Loucy (cell line): ENCODE measurements around the gene LRRN2.

ENCODE experiments used
- H2AFZ ChIP-seq: fragments of 200-600 bp; sonication (generic); 2 replicates; pipeline ENCODE4 v1.6.0; 2016; ENCODE audit warnings: antibody characterized with exemption, mild to moderate bottlenecking, low read length, moderate library complexity
- H3F3A ChIP-seq: fragments of 200-600 bp; 2 replicates; pipeline ENCODE4 v1.6.0; 2016; ENCODE audit warnings: antibody characterized with exemption, low read depth, mild to moderate bottlenecking
- H3K27me3 ChIP-seq: fragments of 200-600 bp; sonication (generic); 2 replicates; pipeline ENCODE4 v1.6.1; 2014; ENCODE audit warnings: low read length, mild to moderate bottlenecking; ENCODE audit not compliant: insufficient read depth, poor library complexity, severe bottlenecking
- H3K36me3 ChIP-seq: fragments of 200-600 bp; sonication (generic); 2 replicates; pipeline ENCODE4 v1.6.1; 2016; ENCODE audit warnings: low read length; ENCODE audit not compliant: insufficient read depth
- H3K4me1 ChIP-seq: fragments of 200-600 bp; sonication (generic); 2 replicates; pipeline ENCODE4 v1.5.1; 2014; ENCODE audit warnings: low read length, mild to moderate bottlenecking; ENCODE audit not compliant: insufficient read depth, poor library complexity, severe bottlenecking
- H3K4me2 ChIP-seq: fragments of 200-600 bp; sonication (generic); 2 replicates; pipeline ENCODE4 v1.6.0; 2014; ENCODE audit warnings: antibody characterized with exemption, low read length, low read depth, mild to moderate bottlenecking; ENCODE audit not compliant: poor library complexity, severe bottlenecking
- H3K4me3 ChIP-seq: fragments of 200-600 bp; sonication (generic); 2 replicates; pipeline ENCODE4 v1.5.1; 2014; ENCODE audit warnings: low read length, mild to moderate bottlenecking, mixed read lengths; ENCODE audit not compliant: poor library complexity, severe bottlenecking
- H3K79me2 ChIP-seq: fragments of 200-600 bp; sonication (generic); 2 replicates; pipeline ENCODE4 v1.6.1; 2014; ENCODE audit warnings: low read length; ENCODE audit not compliant: insufficient read depth
- H3K9ac ChIP-seq: fragments of 200-600 bp; sonication (generic); 2 replicates; pipeline ENCODE4 v1.6.0; 2014; ENCODE audit warnings: mild to moderate bottlenecking, low read depth, low read length, moderate library complexity; ENCODE audit not compliant: poor library complexity, severe bottlenecking
- H3K9me2 ChIP-seq: fragments of 200-600 bp; sonication (generic); replicated peaks from 2 replicates; pipeline ENCODE4 v1.6.1; 2016; ENCODE audit warnings: low read depth, low read length, mixed read lengths
- H3K9me3 ChIP-seq: fragments of 200-600 bp; sonication (generic); 2 replicates; pipeline ENCODE4 v1.6.1; 2014; ENCODE audit warnings: mild to moderate bottlenecking, antibody characterized with exemption, low read length, low read depth; ENCODE audit not compliant: insufficient read depth
- H4K20me1 ChIP-seq: fragments of 200-600 bp; sonication (generic); 2 replicates; pipeline ENCODE4 v1.6.0; 2014; ENCODE audit warnings: antibody characterized with exemption, low read length, mild to moderate bottlenecking; ENCODE audit not compliant: insufficient read depth, poor library complexity, severe bottlenecking
- EZH2phosphoT487 ChIP-seq: fragments of 200-600 bp; IDR thresholded peaks from 2 replicates; pipeline ENCODE4 v1.6.1; 2018; ENCODE audit warnings: antibody characterized with exemption, mild to moderate bottlenecking, moderate library complexity, borderline replicate concordance
- TF ChIP-seq, protein P1 (sequence below): fragments of 200-600 bp; sonication (generic); conservative IDR thresholded peaks from 2 replicates; pipeline ENCODE4 v1.5.1; 2014; ENCODE audit warnings: mild to moderate bottlenecking, antibody characterized with exemption, low read length

LRRN2 gene

DNA sequence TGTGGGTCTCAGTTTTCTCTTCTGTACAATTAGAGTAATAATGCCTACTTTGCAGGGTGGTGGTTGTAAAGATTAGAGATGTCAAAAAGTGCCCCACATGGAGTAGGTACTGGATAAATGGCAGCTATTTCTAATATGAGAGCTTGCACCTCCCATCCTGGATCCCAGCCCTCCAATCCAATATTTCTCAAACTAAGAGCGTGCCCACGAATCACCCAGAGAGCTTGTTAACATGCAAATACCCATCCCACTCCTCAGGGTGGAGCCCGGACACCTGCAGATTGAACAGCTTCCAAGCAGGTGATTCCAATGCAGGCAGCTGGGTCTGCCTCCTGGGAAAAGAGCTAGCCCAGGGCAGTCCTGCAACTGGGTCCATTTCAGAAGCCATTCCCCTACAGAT lies 33.0 kb downstream of the LRRN2 start:
- no peak overlapping the region for H3K4me3 ChIP-seq
- no peaks in the 10 kb centered on the region for H3K9me3 ChIP-seq
- H3K4me2 ChIP-seq = no peak overlapping the region
- H3K36me3 ChIP-seq = no peaks in the 10 kb centered on the region
- H4K20me1 ChIP-seq = no peaks in the 10 kb centered on the region
- H3K79me2 ChIP-seq = no peaks in the 10 kb centered on the region
- no peaks in the 10 kb centered on the region for H3K9me2 ChIP-seq
- no peaks in the 10 kb centered on the region for H3K4me1 ChIP-seq
- H3K9ac ChIP-seq = no peak overlapping the region
- H3K27me3 ChIP-seq = no peaks in the 10 kb centered on the region
- H2AFZ ChIP-seq = no peak overlapping the region
- TF ChIP-seq, protein P1, sequence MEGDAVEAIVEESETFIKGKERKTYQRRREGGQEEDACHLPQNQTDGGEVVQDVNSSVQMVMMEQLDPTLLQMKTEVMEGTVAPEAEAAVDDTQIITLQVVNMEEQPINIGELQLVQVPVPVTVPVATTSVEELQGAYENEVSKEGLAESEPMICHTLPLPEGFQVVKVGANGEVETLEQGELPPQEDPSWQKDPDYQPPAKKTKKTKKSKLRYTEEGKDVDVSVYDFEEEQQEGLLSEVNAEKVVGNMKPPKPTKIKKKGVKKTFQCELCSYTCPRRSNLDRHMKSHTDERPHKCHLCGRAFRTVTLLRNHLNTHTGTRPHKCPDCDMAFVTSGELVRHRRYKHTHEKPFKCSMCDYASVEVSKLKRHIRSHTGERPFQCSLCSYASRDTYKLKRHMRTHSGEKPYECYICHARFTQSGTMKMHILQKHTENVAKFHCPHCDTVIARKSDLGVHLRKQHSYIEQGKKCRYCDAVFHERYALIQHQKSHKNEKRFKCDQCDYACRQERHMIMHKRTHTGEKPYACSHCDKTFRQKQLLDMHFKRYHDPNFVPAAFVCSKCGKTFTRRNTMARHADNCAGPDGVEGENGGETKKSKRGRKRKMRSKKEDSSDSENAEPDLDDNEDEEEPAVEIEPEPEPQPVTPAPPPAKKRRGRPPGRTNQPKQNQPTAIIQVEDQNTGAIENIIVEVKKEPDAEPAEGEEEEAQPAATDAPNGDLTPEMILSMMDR = no peak
- no peak for TF ChIP-seq EZH2phosphoT487
- H3F3A ChIP-seq = no peaks in the 10 kb centered on the region

DNA sequence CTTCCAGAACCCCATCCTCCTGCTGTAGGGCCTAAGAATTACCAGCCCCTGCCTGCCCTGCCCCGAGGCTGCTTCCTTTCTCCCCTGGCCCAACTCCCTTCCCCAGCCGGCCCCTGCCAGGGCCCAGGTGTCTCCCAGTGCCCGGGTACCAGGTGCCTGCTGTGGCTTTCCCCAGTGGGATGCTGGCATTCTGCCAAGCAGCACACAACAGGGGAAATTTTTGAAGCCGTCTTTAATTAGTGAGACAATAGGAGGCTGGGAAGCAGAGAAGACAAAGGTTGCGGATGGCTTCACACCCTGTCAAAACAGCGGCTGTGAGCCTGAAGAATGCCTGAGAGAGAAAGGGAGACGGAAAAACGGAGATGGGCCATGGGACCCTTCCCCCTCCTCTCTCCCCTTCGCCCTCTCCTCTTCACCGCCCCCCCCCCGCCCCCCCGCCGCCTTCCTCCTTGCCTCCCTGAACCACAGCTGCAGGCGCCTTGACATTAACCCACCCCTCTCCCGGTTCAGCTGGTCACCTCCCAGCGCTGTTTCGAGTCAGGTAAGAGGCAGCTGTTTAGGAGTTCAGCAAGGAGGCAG lies 33.6 kb downstream of the LRRN2 start:
- Histone ChIP-seq H3F3A (no peaks in the 10 kb centered on the region), H3K4me1 (no peaks in the 10 kb centered on the region), H3K79me2 (no peaks in the 10 kb centered on the region), H3K9ac (no peak overlapping the region), H3K27me3 (no peaks in the 10 kb centered on the region), H3K9me2 (no peaks in the 10 kb centered on the region), H3K36me3 (no peaks in the 10 kb centered on the region), H3K4me2 (no peak overlapping the region), H3K4me3 (no peak overlapping the region), H4K20me1 (no peaks in the 10 kb centered on the region), H2AFZ (no peak overlapping the region), H3K9me3 (no peaks in the 10 kb centered on the region)
- TF ChIP-seq, protein P1 = no peak
- TF ChIP-seq EZH2phosphoT487 = no peak

DNA sequence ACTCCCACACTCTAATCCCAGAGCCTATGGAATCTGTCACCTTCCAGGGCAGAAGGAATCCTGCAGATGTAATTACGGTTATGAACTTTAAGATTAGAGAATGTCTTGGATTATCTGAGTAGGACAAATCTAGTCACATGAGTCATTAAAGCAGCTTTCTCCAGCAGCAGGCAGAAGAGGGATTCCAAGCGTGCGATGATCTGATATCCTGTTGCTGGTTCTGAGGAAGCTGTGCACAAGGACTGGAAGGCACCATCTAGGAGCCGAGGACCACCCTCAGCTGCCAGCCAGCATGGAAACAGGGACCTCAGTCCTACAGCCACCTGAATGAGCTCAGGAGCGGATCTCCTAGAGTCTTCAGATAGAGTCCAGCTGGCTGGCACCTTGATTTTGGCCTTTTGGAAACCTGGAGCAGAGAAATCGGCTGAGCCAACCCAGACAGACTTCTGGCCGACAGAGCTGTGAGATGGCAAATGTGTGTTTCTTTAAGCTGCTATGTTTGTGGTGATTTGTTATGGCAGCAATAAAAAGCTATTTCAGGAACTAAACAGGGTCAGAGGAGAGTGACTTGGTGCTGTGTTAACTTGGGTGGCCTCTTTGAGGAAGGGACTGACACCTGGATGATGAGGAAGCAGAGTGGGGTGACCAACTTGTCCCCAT lies 34.5 kb downstream of the LRRN2 start:
- Histone ChIP-seq H3F3A (no peaks in the 10 kb centered on the region), H2AFZ (no peak overlapping the region), H3K9me2 (no peaks in the 10 kb centered on the region), H3K9ac (no peak overlapping the region), H3K4me2 (no peak overlapping the region), H3K4me3 (no peak overlapping the region), H3K27me3 (no peaks in the 10 kb centered on the region), H3K4me1 (no peaks in the 10 kb centered on the region), H3K9me3 (no peaks in the 10 kb centered on the region), H3K36me3 (no peaks in the 10 kb centered on the region), H3K79me2 (no peaks in the 10 kb centered on the region), H4K20me1 (no peaks in the 10 kb centered on the region)
- TF ChIP-seq, protein P1 = no peak
- no peak for TF ChIP-seq EZH2phosphoT487
